GM12873 (cell line): Measurements from ENCODE around the gene ROS1.

ENCODE experiments used
- CTCF ChIP-seq: IDR thresholded peaks from 2 replicates; pipeline ENCODE4 v1.5.1; 2012; ENCODE audit warnings: low read depth, mild to moderate bottlenecking, moderate library complexity, low read length, control low read depth; ENCODE audit not compliant: insufficient read depth; ENCODE audit errors: missing control alignments

Gene ROS1

GRCh38 chr6:117409420-117409819 lies 16.3 kb downstream of the ROS1 start:
- no peak for TF ChIP-seq CTCF

- TF ChIP-seq CTCF, result no peak
Observed at GRCh38 chr6:117404548-117404947, 21.2 kb downstream of the ROS1 start.

- no peak for TF ChIP-seq CTCF
Observed at GRCh38 chr6:117401799-117402198, 23.9 kb downstream of the ROS1 start.

- no peak for TF ChIP-seq CTCF
Observed at GRCh38 chr6:117399924-117400323, 25.8 kb downstream of the ROS1 start.

GRCh38 chr6:117399126-117399525 lies 26.6 kb downstream of the ROS1 start:
- no peak for TF ChIP-seq CTCF

GRCh38 chr6:117397536-117398227 lies 28.1 kb downstream of the ROS1 start:
- TF ChIP-seq CTCF, result no peak

- TF ChIP-seq CTCF, result no peak
Observed at GRCh38 chr6:117396228-117396627, 29.5 kb downstream of the ROS1 start.
